Right ventricle myocardium superior (tissue), 1 donor: ENCODE data around the gene MYCBPAP. TPM values are rescaled to one million over a fixed set of nuclear protein-coding genes. Genes with fewer than 3 reads are reported as not detected.

Source experiments
- ATAC-seq: fragments of 200-7000 bp; cut with Tn5 transposase; one replicate; pipeline ENCODE4 v1.9.1; 2020; ENCODE audit warnings: mild to moderate bottlenecking; ENCODE audit not compliant: poor library complexity
- DNase-seq: peaks from one replicate; pipeline ENCODE4 v3.0.0-alpha.2; 2020
- intact Hi-C: fragments of 100-400 bp; cut with DNase I; formaldehyde crosslinking; loops from one replicate; pipeline ENCODE4 v1.11.2; 2022
- total RNA-seq: library from RNA; stranded (reverse); fragmentation: NEBNext Ultra II Directional; extraction: Animal tissue kit (Norgen Biotek cat#: 25700); gene quantifications from one replicate; pipeline ENCODE4 v1.2.1, GENCODE V29; 2021
- donor health status: DM: no; HTN: yes; CAD: no; lungs with severe emphysema.

MYCBPAP gene
- total RNA-seq, 1 donor from 2014 or later = 0.43 TPM

- no peak for DNase-seq
- ATAC-seq = no peak
- intact Hi-C loops = no loop called here
These were observed 50.8 kb downstream of the MYCBPAP start for GRCh38 chr17:50558941-50559614.

GRCh38 chr17:50559674-50560184 is 51.5 kb downstream of the MYCBPAP start:
- intact Hi-C loops = no loop called here
- ATAC-seq = peak; percentile 56
- DNase-seq = peak; percentile 56

GRCh38 chr17:50560185-50560824 is 52.1 kb downstream of the MYCBPAP start, which contains the start of gene CACNA1G:
CACNA1G (plus strand) TSS chr17:50560715; CDS start chr17:50561460, 745 bp downstream.
- intact Hi-C loops = no loop called here
- ATAC-seq (peak; percentile 96), DNase-seq (peak; percentile 93)

DNA sequence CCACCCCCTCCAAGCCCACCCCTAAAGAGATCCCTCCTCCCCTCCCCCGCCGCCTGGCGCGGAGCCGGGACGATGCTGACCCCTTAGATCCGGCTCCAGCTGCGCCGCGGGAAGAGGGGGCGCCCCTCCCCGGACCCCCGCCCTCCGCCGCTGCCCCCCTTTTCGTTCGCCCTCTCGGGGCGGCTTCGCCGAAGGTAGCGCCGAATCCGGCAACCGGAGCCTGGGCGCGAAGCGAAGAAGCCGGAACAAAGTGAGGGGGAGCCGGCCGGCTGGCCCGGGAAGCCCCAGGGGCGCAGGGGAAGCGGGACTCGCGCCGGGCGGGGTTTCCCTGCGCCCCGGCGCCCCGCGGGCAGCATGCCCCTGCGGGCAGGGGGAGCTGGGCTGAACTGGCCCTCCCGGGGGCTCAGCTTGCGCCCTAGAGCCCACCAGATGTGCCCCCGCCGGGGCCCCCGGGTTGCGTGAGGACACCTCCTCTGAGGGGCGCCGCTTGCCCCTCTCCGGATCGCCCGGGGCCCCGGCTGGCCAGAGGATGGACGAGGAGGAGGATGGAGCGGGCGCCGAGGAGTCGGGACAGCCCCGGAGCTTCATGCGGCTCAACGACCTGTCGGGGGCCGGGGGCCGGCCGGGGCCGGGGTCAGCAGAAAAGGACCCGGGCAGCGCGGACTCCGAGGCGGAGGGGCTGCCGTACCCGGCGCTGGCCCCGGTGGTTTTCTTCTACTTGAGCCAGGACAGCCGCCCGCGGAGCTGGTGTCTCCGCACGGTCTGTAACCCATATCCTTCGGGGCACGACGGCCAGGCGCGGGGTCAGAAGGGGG is 52.9 kb downstream of the MYCBPAP start:
- intact Hi-C loops = no loop called here

DNA sequence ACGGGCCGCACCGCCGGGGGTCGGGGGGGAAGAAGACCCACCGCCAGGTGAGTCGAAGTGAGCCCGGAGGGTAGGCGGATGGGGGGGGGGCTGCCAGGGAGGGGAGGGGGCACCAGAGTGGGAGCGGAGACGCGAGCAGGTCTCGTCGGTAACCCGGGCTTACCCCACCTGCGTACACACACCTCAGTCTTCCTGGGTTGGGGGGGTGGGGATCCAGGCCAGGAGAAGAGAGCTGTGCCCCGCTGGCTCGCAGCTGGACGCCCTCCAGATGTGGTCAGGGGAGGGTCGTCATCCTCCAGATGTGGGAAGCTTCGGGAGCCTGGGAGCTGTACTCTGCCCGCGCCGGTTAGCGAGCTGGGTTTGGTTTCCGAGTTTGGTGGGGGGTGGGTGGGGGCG is 53.5 kb downstream of the MYCBPAP start:
- DNase-seq (no peak), ATAC-seq (no peak)
- intact Hi-C loops = no loop called here

More for the DNA sequence above, 52.9 kb downstream of the MYCBPAP start:
- no peak for ATAC-seq
- no peak for DNase-seq

DNA sequence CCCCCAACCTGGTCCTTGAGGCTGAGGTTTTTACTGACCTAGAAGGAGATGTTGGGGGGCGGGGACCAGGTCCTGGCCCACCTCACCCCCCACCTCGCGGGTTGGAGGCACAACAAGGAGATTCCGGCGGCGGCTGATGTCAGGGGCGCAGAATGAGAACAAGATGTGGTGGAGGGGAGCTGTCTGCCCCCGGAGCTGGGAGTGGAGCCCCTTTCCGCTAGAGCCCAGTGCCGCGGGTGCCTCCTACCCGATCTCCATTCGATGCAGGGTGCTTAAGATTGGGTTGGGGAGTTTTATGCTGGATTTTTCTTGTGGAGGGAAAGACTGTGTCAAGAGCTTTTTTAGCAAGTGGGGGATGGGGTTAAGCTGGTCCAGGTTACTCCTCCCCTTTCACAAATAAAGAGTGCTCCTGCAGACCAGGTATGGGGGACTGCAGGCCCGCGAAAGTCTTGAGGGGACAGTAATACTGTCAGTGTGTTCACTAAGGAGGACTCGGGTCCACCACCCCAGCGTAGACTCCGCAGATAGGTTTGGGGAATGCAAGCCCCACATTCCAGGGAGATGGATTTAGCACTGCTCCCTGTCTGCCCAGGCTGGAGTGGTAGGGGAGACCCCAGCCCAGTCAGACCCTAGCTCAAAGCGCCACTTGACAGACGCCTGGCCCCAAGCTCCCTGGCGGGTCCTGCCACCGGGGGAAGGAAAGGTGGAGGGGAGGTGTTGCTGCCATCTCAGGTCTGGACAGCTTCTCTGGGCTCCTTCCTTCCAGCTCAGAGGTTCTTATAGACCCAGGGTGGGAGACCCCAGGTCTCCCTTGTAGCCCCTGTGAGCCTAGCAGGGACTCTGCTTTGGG is 54.2 kb downstream of the MYCBPAP start:
- intact Hi-C loops = no loop called here
- DNase-seq (no peak), ATAC-seq (no peak)

- ATAC-seq (no peak), DNase-seq (no peak)
- intact Hi-C loops = no loop called here
These were observed 54.9 kb downstream of the MYCBPAP start for GRCh38 chr17:50563092-50563511.

DNA sequence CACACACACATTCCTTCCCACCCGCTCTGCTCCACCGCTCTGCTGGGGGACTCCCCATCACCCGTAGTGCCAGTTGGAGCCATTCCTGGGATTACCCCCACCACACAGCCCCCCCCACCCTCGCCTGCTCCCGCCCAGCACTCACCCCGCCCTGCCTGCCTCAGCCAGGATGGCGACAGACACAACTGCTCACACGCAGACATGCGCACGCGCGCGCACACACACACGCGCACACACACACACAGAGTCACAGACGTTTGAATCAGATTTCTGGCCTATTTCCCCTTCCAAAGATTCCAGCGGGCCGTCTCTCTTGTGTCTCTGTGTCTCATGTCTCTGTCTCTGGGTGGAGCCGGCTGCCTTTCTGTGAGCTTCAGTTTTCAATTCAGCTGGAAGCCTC is 56.7 kb downstream of the MYCBPAP start:
- intact Hi-C loops = no loop called here
- ATAC-seq = peak; percentile 40
- peak; percentile 85 for DNase-seq

GRCh38 chr17:50565402-50566350 is 57.4 kb downstream of the MYCBPAP start:
- intact Hi-C loops = no loop called here
- ATAC-seq (no peak), DNase-seq (no peak)

DNA sequence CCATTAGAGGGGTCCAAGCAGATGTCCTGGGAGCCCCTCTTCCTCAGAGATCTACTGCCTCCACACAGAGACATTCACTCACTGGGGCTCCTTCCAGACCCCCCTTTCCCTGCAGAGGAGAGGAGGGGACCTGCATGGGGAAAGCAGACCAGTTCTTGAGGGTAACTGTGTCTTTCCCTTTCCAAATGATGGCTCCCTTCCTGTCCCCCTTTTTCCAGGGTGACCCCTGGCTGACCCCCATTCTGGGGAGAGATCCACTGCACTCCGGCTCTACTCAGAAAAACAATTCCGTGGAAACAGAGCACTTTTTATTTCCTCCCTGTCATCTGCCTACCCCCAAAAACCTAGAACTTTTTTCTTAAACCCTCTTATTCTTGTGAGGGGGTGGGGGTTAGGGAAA is 58.6 kb downstream of the MYCBPAP start:
- ATAC-seq = no peak
- intact Hi-C loops = no loop called here

DNA sequence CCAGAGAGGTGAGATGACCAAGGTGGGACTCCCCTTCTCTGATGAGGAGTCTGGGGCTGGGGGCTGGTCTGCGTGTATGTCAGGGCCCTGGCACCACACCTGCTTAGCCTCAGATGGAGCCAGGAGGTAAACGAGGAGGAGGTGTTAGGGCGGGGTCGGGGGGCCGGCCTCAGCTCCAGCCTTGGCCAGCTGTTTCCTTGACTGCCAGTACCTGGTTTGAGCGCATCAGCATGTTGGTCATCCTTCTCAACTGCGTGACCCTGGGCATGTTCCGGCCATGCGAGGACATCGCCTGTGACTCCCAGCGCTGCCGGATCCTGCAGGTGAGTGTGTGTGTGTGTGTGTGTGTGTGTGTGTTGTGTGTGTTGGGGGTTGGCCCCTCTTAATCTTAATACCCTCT is 60.4 kb downstream of the MYCBPAP start:
- ATAC-seq (no peak), DNase-seq (no peak)
- intact Hi-C loops = no loop called here

More for the DNA sequence above, 58.6 kb downstream of the MYCBPAP start:
- no peak for DNase-seq

DNA sequence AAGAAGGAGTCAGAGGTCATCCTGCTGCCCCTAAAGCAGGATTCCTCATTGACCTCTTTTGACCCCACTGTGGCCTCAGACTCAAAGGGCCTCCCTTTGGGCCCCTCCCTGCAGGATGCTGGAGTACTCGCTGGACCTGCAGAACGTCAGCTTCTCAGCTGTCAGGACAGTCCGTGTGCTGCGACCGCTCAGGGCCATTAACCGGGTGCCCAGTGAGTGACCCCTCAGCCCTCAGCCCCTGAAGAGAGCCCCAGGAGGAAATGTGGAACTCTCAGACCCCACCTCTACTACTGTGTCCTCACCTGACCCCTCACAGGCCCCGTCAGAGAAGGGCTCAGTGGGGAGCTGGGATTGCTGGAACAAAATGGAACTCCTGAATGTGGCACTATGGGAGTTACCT is 61.4 kb downstream of the MYCBPAP start:
- DNase-seq = no peak
- intact Hi-C loops = no loop called here
- ATAC-seq = no peak

GRCh38 chr17:50570032-50570431 is 61.8 kb downstream of the MYCBPAP start:
- DNase-seq (no peak), ATAC-seq (no peak)
- intact Hi-C loops = no loop called here

DNA sequence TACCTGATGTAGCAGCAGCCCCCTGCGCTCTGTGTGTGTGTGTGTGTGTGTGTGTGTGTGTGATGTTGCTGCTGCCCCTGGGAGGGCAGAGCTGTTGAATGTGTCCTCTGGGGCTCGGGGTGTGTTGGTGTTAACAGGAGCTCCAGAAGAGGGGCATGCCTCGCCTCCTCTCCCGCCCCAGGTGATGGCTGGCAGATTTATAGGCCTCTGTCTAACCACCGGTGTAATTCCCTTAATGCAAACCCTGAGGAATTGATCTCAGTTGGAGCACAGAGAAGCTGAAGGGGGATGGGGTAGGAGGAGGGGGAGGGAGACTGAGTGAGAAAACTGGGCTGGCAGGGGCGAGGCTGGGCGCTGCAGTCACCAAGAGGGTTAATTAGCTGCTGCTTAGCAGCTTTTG is 62.3 kb downstream of the MYCBPAP start:
- no peak for DNase-seq
- no peak for ATAC-seq
- intact Hi-C loops = no loop called here

DNA sequence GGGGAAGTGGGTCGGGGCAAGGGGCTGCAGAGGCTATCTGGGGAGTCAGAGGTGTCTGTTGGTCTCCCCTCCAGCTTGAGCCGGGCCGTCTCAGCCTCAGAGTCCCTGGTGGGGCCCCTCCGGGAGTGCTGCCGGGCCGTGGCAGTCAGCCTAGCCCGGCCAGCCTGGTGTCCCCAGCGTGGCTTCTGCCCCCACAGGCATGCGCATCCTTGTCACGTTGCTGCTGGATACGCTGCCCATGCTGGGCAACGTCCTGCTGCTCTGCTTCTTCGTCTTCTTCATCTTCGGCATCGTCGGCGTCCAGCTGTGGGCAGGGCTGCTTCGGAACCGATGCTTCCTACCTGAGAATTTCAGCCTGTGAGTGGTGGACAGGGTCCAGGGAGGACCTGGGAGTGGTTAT is 63.4 kb downstream of the MYCBPAP start:
- ATAC-seq = no peak
- no peak for DNase-seq
- intact Hi-C loops = no loop called here

- intact Hi-C loops = no loop called here
- no peak for ATAC-seq
- no peak for DNase-seq
These were observed 64.3 kb downstream of the MYCBPAP start for GRCh38 chr17:50572541-50572940.

GRCh38 chr17:50573866-50574611 is 65.8 kb downstream of the MYCBPAP start:
- no peak for ATAC-seq
- intact Hi-C loops = no loop called here
- DNase-seq = no peak
